MG63 (cell line): ENCODE data around the gene GFM1. TPM values are rescaled to one million over a fixed set of nuclear protein-coding genes. Genes with fewer than 3 reads are reported as not detected.

ENCODE experiments used
- DNase-seq: peaks from one replicate; pipeline ENCODE4 v3.0.0-alpha.2; 2020
- H3K27me3 ChIP-seq: fragments of 250-450 bp; sonication (Bioruptor Pico); 2 replicates; pipeline ENCODE4 v1.5.1; 2020; ENCODE audit warnings: mild to moderate bottlenecking, moderate library complexity
- H3K36me3 ChIP-seq: fragments of 250-450 bp; sonication (Bioruptor Pico); 2 replicates; pipeline ENCODE4 v1.5.1; 2020; ENCODE audit warnings: mild to moderate bottlenecking, moderate library complexity
- H3K4me3 ChIP-seq: fragments of 250-450 bp; sonication (Bioruptor Pico); 2 replicates; pipeline ENCODE4 v1.5.1; 2020; ENCODE audit warnings: mild to moderate bottlenecking, moderate library complexity
- H3K9me3 ChIP-seq: fragments of 250-450 bp; sonication (Bioruptor Pico); 2 replicates; pipeline ENCODE4 v1.5.1; 2020; ENCODE audit warnings: mild to moderate bottlenecking, moderate library complexity
- total RNA-seq: library from RNA; depleted of rRNA; stranded (reverse); fragments of >200 nt; shearing (Covaris generic); gene quantifications from 2 replicates; pipeline ENCODE4 v1.2.3, GENCODE V29; 2014; ENCODE audit warnings: low replicate concordance; rRNA removed

The GFM1 gene
- 60.3 and 98.4 TPM in 2 replicates for total RNA-seq

DNA sequence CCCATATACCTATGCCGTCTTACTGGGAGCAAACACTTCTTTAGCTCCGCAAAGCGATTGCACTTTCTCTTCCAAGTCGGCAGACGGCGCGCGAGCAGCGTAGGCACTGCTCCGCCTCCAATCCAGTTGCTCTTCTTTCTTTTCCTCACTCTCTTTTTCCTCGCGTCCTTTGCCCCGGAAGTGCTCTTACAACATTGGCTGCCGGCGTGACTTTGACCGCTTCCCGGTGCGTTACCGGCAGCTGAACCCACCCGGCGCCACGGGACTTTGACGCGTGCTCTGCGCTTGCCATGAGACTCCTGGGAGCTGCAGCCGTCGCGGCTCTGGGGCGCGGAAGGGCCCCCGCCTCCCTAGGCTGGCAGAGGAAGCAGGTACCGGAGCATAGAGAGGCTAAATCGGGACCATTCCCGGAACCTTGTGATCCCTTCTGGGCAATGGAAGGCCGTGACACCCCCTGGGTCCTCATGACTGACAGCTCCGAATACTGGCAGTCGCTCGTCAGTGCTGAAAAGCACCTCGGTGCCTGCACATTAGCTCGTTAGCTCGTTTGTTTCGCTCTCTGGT is at the start of gene GFM1:
TSS of gene GFM1 (plus strand) at position 183 of the 564 bp plus-strand sequence. CDS start at position 291, 108 bp downstream.
- Histone ChIP-seq H3K9me3 (no peaks in the 10 kb centered on the region), H3K36me3 (peaks cover 31% of the 10 kb centered on the region), H3K27me3 (no peaks in the 10 kb centered on the region), H3K4me3 (peak within 1 kb of the TSS; percentile 99)
- DNase-seq = peak; percentile 96

DNA sequence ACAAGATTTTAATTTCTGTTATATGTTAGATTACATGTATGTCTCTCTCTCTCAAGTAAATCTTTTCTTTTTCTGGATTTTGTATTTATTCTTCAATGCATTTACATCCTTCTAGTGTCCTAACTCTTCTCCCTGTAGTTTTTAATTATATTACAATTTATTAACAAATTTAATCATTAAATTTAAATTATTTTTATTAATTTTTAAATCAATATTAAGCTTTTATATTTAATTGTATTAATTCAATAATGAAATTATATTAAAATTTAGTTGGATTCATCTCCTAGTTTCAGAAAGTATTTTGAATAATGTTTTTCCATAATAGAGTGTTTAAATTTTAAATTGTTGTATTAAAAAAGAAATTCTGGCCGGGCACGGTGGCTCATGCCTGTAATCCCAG is 43.5 kb upstream of the GFM1 start:
- Histone ChIP-seq H3K36me3 (no peaks in the 10 kb centered on the region), H3K27me3 (no peaks in the 10 kb centered on the region), H3K9me3 (no peaks in the 10 kb centered on the region), H3K4me3 (no peak overlapping the region)
- DNase-seq = no peak

GRCh38 chr3:158602227-158602626 is 42.1 kb upstream of the GFM1 start:
- Histone ChIP-seq H3K27me3 (no peaks in the 10 kb centered on the region), H3K4me3 (no peak overlapping the region)

DNA sequence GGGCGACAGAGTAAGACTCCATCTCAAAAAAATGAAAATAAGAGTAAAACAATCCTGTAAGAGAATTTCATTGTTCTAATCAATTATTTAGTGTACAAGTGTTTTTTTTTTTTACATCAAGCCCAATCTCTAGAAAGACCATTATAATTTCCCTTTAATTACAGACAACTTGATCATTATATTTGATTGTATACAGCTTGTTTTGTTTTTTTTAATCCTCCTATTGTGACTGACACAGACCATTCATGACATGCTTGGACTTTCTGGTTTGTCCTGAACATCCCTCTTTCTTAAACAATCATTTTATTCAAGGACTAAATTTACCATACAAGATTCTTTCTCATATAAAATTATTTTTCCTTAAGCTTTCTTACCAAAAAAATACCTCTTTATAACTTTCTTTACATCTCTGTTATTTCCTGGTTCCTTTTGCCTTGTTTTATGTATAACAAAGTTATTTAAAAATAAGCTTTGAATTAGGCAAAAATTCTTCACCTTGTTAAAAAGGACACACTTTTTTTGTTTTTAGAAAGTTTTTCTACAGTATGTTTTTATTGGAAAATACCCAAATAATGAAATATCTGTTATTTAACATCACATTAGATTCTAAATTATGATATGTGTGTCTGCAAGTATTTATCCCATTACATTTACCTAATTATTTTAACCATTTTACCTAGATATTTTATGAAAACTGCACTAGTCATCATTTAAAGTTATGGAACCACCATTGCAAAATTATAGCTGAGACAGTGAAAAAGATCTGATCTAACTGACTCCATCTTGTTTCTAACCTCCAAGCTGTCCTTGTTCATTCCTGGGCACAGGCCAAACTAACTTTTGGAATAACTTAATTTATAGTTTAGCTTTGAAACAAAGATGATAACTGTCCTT is 26.1 kb upstream of the GFM1 start:
- Histone ChIP-seq H3K27me3 (no peaks in the 10 kb centered on the region), H3K4me3 (no peak overlapping the region), H3K36me3 (no peaks in the 10 kb centered on the region), H3K9me3 (peaks cover 15% of the 10 kb centered on the region; the same call in 1 of the 2 replicates)
- no peak for DNase-seq

More at GRCh38 chr3:158602227-158602626, 42.1 kb upstream of the GFM1 start:
- Histone ChIP-seq H3K9me3 (no peaks in the 10 kb centered on the region), H3K36me3 (no peaks in the 10 kb centered on the region)
- no peak for DNase-seq

DNA sequence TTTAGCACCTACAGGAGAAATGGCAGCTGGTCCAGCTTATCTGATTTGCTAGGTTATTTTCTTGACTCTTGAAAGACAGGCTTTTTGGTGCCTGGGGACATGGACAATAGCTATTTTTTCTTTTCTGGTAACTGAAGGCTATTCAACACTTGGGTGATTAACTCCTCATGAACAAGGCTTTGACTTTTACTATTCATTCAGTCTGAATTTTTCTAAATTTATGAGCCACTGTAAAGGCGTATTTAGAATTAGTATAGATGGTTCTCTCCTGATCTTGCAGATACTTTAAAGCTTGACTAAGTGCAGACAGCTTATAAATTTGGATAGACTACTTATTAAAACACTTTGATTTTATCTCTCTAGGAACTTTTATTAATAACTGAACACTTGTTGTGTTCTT is 18.4 kb upstream of the GFM1 start:
- H3K4me3 ChIP-seq = no peak overlapping the region
- no peaks in the 10 kb centered on the region for H3K27me3 ChIP-seq
- no peaks in the 10 kb centered on the region for H3K36me3 ChIP-seq

DNA sequence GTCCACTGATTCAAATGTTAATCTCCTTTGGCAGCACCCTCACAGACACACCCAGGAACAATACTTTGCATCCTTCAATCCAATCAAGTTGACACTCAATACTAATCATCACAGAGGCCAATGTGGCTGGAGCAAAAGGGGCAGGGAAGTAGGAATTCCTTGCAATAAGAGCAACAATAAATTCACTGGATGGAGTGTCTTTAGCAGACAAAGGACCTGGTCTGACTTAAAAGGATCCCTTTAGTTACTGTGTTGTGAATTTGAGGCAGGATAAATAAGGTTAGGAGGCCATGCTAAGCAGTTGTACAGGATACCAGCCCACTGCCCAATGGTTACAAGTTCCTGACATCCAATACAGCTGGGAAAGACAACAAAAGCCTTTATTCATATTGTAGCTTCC is 12.3 kb upstream of the GFM1 start:
- H3K9me3 ChIP-seq = no peaks in the 10 kb centered on the region
- H3K27me3 ChIP-seq = no peaks in the 10 kb centered on the region
- no peaks in the 10 kb centered on the region for H3K36me3 ChIP-seq
- no peak overlapping the region for H3K4me3 ChIP-seq
- no peak for DNase-seq

More for the DNA sequence above, 18.4 kb upstream of the GFM1 start:
- DNase-seq = no peak
- H3K9me3 ChIP-seq = peaks cover 5% of the 10 kb centered on the region; the same call in 1 of the 2 replicates

DNA sequence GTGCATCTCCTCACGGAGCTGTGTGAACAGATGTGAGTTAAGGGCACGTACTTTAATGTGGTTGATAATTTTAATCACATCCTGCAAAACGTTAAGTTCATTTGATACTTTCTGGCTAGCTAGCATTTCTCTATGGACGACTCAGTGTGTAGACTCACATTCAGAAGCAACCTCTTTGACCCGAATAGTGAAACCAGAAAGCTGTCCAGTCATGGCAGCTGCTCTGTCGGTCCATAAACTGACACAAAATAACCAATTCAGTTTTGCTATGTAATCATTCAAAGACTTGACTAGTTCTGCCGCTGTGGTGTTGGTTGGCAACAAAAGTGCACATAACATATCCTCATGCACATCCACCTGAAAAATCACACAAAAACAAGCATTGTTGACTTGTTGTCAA is 3.7 kb upstream of the GFM1 start:
- no peaks in the 10 kb centered on the region for H3K36me3 ChIP-seq
- no peaks in the 10 kb centered on the region for H3K27me3 ChIP-seq
- no peak overlapping the region for H3K4me3 ChIP-seq
- DNase-seq = no peak
- no peaks in the 10 kb centered on the region for H3K9me3 ChIP-seq

DNA sequence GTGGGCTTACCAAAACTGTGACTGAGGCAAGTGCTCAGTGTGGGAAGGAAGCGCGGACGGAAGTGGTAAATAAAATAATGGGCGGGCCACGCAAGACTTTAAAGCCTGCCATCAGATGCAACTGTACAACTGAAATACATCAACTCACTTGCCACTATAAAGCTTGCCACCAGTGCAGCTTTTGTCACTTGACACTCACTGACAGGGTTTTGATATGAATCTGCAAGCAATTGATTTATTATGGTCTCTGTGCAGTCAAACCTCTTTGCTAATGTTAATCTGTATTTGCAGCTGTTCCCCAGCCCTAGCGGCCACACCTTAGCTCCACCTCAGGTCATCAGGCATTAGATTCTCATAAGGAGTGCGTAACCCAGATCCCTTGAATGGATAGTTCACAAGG is 2.3 kb upstream of the GFM1 start:
- Histone ChIP-seq H3K9me3 (no peaks in the 10 kb centered on the region), H3K4me3 (no peak overlapping the region), H3K36me3 (peaks cover 10% of the 10 kb centered on the region), H3K27me3 (no peaks in the 10 kb centered on the region)
- no peak for DNase-seq

GRCh38 chr3:158642474-158643210 is 1.7 kb upstream of the GFM1 start:
- DNase-seq = no peak
- H3K27me3 ChIP-seq = no peaks in the 10 kb centered on the region
- H3K9me3 ChIP-seq = no peaks in the 10 kb centered on the region
- no peak overlapping the region for H3K4me3 ChIP-seq
- H3K36me3 ChIP-seq = peaks cover 16% of the 10 kb centered on the region

DNA sequence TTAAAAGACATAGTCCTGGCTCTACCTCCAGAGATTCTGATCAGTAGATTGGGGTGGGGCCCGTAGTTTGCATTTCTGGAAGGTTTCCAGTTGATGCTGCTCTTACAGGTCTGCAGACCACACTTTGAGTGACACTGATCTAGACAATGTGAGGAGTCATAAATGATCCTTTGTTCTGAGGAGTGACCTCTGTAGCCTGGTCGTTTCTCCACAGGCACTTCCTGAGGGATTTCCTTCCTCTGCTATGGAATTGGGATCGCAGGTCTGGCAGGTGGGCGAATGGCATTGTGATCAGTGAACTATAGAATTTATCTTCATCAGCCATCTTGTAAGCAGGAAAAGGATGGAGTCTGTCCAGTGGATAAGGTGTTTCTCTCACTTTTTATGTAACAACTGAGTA is 5.5 kb downstream of the GFM1 start:
- no peaks in the 10 kb centered on the region for H3K9me3 ChIP-seq
- H3K27me3 ChIP-seq = no peaks in the 10 kb centered on the region
- H3K4me3 ChIP-seq = no peak overlapping the region
- no peak for DNase-seq
- H3K36me3 ChIP-seq = peaks cover 73% of the 10 kb centered on the region

DNA sequence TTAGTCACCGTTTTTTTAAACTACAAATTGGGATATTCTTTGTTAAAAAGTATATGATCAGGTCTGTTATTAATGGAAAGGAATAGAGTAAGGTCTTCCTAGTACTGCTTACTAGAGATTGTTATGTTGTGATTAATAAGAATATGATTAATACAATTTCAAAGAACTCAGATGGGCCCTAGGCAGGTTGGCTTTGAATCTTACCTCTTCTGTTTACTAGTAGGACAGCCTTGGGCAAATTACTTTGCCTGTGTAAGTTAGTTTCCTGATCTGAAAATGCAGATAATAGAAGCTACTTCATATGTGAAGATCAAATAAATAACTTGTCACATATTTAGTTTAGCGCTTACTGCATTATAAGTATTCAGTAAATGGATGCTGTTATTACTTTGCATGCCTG is 6.9 kb downstream of the GFM1 start:
- no peak overlapping the region for H3K4me3 ChIP-seq
- no peaks in the 10 kb centered on the region for H3K9me3 ChIP-seq
- H3K27me3 ChIP-seq = no peaks in the 10 kb centered on the region
- H3K36me3 ChIP-seq = peaks cover 81% of the 10 kb centered on the region
- DNase-seq = no peak

GRCh38 chr3:158652463-158652862 is 8.1 kb downstream of the GFM1 start:
- Histone ChIP-seq H3K9me3 (no peaks in the 10 kb centered on the region), H3K4me3 (no peak overlapping the region), H3K27me3 (no peaks in the 10 kb centered on the region), H3K36me3 (peaks cover 82% of the 10 kb centered on the region)
- DNase-seq = no peak

DNA sequence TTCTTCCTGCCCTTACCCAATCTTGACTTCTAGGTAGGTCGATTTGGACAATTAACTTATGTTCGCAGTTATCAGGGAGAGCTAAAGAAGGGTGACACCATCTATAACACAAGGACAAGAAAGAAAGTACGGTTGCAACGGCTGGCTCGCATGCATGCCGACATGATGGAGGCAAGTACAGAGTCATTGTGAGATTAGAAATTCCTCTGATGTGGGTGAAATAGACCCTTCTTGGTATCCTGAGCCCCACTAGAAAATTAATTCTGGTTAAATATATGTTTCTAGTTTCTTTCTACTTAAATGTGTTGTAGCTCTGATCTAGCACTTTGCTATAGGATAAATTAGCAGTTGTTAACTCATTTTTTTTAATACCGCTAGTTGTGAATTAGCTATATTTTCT is 14.6 kb downstream of the GFM1 start:
- no peaks in the 10 kb centered on the region for H3K27me3 ChIP-seq
- no peak for DNase-seq
- no peak overlapping the region for H3K4me3 ChIP-seq
- H3K36me3 ChIP-seq = peaks cover 84% of the 10 kb centered on the region
- H3K9me3 ChIP-seq = no peaks in the 10 kb centered on the region

DNA sequence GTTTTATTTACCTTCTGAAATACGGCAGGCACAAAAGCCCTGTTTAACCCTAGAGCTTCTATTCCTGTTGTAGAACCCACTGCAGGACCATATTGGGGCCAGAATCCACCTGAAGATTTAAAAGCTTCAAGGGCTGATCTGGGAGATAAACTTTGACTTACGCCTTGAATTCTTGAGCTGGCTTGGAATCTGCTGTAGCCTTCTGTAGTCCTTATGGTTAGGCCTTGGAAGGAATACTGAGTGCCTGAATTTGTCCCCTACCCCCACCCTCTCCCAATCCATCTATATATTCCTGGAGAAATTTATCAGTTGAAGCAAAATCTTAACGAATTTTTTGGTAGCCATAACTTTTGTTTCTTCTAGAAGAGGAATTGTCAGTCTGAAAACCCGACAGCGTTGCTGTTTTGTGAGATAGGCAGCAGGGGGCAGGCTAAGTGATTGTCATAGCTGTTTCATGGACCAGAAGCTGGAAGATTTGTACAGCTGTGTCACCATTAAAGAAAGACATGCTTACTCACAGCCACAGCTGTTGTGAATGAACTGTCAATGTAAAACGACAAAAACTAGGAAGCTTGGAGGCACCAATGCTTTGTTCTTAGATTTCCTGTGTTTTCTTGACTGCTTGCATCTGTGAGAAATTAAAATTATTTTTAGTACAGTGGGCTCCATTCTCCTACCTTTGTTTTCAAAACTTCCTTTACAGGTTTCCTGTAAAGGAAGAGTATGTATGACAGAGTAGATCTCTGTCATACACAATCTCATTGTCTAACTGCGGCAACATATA is 15.3 kb downstream of the GFM1 start:
- Histone ChIP-seq H3K4me3 (no peak overlapping the region), H3K9me3 (no peaks in the 10 kb centered on the region), H3K27me3 (no peaks in the 10 kb centered on the region), H3K36me3 (peaks cover 82% of the 10 kb centered on the region)
- DNase-seq = peak; percentile 52

DNA sequence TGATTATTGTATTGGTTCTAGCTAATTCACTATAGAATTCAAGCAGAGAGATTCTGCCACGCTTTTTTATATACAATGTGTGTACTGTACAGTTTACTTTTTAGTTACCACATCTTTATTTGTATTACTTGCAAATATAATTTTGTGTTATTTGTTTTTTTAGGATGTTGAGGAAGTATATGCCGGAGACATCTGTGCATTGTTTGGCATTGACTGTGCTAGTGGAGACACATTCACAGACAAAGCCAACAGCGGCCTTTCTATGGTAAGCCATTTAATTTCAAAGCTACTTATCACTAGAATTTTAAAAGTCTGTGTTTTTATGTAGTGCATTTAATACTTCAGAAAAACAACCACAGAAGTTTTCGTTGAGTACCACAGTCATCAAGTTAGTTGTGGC is 16.4 kb downstream of the GFM1 start:
- no peak for DNase-seq
- Histone ChIP-seq H3K9me3 (no peaks in the 10 kb centered on the region), H3K36me3 (peaks cover 81% of the 10 kb centered on the region), H3K27me3 (no peaks in the 10 kb centered on the region), H3K4me3 (no peak overlapping the region)

DNA sequence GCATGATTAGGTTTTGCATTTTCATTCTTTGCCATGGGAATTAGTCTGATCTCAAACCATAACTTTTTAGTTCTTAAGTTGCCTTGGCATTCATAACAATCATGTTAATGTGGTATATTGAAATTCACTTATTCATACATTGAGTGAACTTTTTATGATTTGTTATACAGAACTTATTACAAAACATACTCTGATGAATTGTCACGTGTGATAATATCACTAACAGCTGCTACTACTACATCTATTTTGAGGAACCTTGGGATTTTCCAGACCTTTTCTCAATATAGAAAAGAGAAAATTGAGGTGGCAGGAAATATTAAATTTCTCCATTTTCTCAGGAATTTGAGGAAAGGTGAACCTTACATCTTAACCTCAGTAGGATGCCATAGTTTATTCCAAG is 18.9 kb downstream of the GFM1 start:
- H3K36me3 ChIP-seq = peaks cover 87% of the 10 kb centered on the region
- no peaks in the 10 kb centered on the region for H3K9me3 ChIP-seq
- H3K4me3 ChIP-seq = no peak overlapping the region
- no peaks in the 10 kb centered on the region for H3K27me3 ChIP-seq
- no peak for DNase-seq
